Muscle layer of duodenum (tissue), 2 donors: ENCODE results near the gene CD1D.
"Not testable (repeated sequence)": the region's sequence is repeated elsewhere in the genome, so short reads cannot be mapped to it uniquely, and the experiment has no call there.

Source experiments
- H3K27ac ChIP-seq: one replicate; pipeline ENCODE4 v1.7.0; 2013; ENCODE audit warnings: mild to moderate bottlenecking, low read length
- H3K27me3 ChIP-seq: one replicate; pipeline ENCODE4 v1.7.0; 2013; ENCODE audit warnings: low read depth, mild to moderate bottlenecking, control low read depth, low read length
- H3K36me3 ChIP-seq, 2 donors: one replicate each; pipeline ENCODE4 v1.7.0; 2013; ENCODE audit warnings: low read length in 2 of 2, control low read depth in 1 of 2, mild to moderate bottlenecking in 1 of 2; ENCODE audit not compliant: insufficient read depth in 2 of 2, control insufficient read depth in 1 of 2
- H3K4me1 ChIP-seq, 2 donors: one replicate each; pipeline ENCODE4 v1.7.0; 2013; ENCODE audit warnings: low read length in 2 of 2, mild to moderate bottlenecking in 2 of 2, control low read depth in 1 of 2, moderate library complexity in 1 of 2; ENCODE audit not compliant: insufficient read depth in 2 of 2, control insufficient read depth in 1 of 2
- H3K4me3 ChIP-seq, 2 donors: one replicate each; pipeline ENCODE4 v1.7.0; 2013; ENCODE audit warnings: low read length in 2 of 2, low read depth in 1 of 2, mild to moderate bottlenecking in 1 of 2
- H3K9me3 ChIP-seq, 2 donors: one replicate each; pipeline ENCODE4 v1.7.0; 2013; ENCODE audit warnings: low read length in 2 of 2, control low read depth in 1 of 2, mild to moderate bottlenecking in 1 of 2; ENCODE audit not compliant: control insufficient read depth in 1 of 2
- donor health status: healthy.

Gene CD1D

GRCh38 chr1:158200527-158200926, 19.8 kb downstream of the CD1D start:
- no peaks in the 10 kb centered on the region for H3K9me3 ChIP-seq
- H3K36me3 ChIP-seq, result no peaks in the 10 kb centered on the region
- no peak overlapping the region for H3K4me3 ChIP-seq
- no peaks in the 10 kb centered on the region for H3K27me3 ChIP-seq
- H3K4me1 ChIP-seq, result no peaks in the 10 kb centered on the region
- no peak overlapping the region for H3K27ac ChIP-seq

GRCh38 chr1:158203693-158204457, 23.2 kb downstream of the CD1D start:
- H3K9me3 ChIP-seq, result no peaks in the 10 kb centered on the region
- H3K36me3 ChIP-seq, result no peaks in the 10 kb centered on the region
- no peaks in the 10 kb centered on the region for H3K4me1 ChIP-seq
- no peaks in the 10 kb centered on the region for H3K27me3 ChIP-seq
- no peak overlapping the region for H3K27ac ChIP-seq
- H3K4me3 ChIP-seq, result no peak overlapping the region

GRCh38 chr1:158204458-158204827, 23.7 kb downstream of the CD1D start:
- H3K27ac ChIP-seq, result no peak overlapping the region

GRCh38 chr1:158208586-158209116, 28.0 kb downstream of the CD1D start:
- no peaks in the 10 kb centered on the region for H3K4me1 ChIP-seq
- no peaks in the 10 kb centered on the region for H3K9me3 ChIP-seq
- H3K36me3 ChIP-seq, result no peaks in the 10 kb centered on the region
- no peak overlapping the region for H3K4me3 ChIP-seq
- no peaks in the 10 kb centered on the region for H3K27me3 ChIP-seq
- H3K27ac ChIP-seq, result no peak overlapping the region

More at GRCh38 chr1:158204458-158204827, 23.7 kb downstream of the CD1D start:
- Histone ChIP-seq H3K4me1 (no peaks in the 10 kb centered on the region), H3K36me3 (no peaks in the 10 kb centered on the region), H3K4me3 (no peak overlapping the region), H3K27me3 (no peaks in the 10 kb centered on the region), H3K9me3 (no peaks in the 10 kb centered on the region)

GRCh38 chr1:158212320-158212719, 31.6 kb downstream of the CD1D start:
- no peak overlapping the region for H3K27ac ChIP-seq
- no peaks in the 10 kb centered on the region for H3K27me3 ChIP-seq
- H3K9me3 ChIP-seq, result no peaks in the 10 kb centered on the region

GRCh38 chr1:158223445-158223844, 42.8 kb downstream of the CD1D start:
- not testable (repeated sequence) for H3K9me3 ChIP-seq, H3K36me3 ChIP-seq, H3K4me3 ChIP-seq, H3K27ac ChIP-seq, H3K27me3 ChIP-seq, H3K4me1 ChIP-seq

More at GRCh38 chr1:158212320-158212719, 31.6 kb downstream of the CD1D start:
- H3K4me3 ChIP-seq, result no peak overlapping the region
- no peaks in the 10 kb centered on the region for H3K36me3 ChIP-seq
- no peaks in the 10 kb centered on the region for H3K4me1 ChIP-seq

- Histone ChIP-seq H3K27ac (no peak overlapping the region), H3K4me3 (no peak overlapping the region), H3K9me3 (peaks cover 0 to 3% of the 10 kb centered on the region in 2 donors), H3K4me1 (no peaks in the 10 kb centered on the region), H3K27me3 (no peaks in the 10 kb centered on the region), H3K36me3 (no peaks in the 10 kb centered on the region)
Observed at GRCh38 chr1:158227904-158228623, 47.4 kb downstream of the CD1D start.
